ENCODE results near the gene ACD. TPM values are rescaled to one million over a fixed set of nuclear protein-coding genes. Genes with fewer than 3 reads are reported as not detected.

ACD gene
- total RNA-seq, 1 donor = 48.7 TPM

DNA sequence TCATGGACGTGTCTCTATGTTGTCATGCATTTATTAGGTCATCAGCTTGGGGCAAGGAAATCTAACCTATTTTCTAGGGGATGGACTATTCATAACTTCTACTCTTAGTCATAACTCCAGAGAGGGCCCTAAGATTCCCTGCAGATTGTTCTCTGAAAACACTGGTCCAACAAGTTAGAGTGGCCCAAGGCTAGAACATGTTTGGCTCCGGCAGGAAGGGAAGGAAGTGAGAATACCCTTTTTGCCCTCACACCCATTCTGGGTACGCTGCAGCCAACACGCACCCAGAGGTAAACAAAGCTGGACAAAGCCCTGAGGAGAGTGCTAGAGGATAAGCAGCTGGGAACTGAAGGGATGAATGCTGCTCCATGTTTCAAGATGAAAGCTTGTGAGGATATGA lies 16.5 kb upstream of the ACD start:
- DNase-seq (ENCODE audit: low read depth in 2 of 3, low spot score in 2 of 3) = no peak

DNA sequence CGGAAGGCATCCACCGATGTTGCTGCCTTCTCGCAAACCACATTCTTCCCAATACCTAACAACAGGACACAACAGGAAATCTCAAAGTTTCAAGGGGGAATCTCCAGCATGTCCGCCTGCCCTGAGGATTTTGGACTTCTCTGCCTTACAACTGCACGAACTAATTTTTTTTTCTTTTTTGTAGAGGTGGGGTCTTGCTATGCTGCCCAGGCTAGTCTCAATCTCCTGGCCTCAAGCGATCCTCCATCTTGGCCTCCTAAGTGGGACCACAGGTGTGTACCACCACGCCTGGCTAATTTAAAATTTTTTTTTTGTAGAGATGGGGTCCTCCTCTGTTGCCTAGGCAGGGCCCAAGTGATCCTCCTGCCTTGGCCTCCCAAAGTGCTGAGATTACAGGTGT lies 15.9 kb upstream of the ACD start:
- DNase-seq (ENCODE audit: low read depth in 2 of 3, low spot score in 2 of 3) = no peak

DNA sequence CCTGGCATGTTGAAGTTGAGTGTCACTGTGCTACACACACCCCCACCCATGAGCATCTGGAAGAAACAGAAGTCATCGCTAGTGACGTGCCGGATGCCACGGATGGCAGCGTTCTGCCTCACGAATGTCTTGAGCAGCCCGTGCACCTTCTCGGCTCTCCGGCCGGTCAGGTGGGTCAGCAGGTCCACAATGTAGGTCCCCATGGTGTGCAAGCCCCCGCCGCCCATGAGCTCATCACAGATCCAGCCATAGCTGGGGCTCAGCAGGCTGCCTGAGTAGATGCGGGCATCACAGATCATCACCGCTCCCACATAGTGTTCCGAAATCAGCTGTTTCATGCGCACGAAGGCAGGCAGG lies 15.5 kb upstream of the ACD start:
- DNase-seq (ENCODE audit: low read depth in 2 of 3, low spot score in 2 of 3) = no peak

DNA sequence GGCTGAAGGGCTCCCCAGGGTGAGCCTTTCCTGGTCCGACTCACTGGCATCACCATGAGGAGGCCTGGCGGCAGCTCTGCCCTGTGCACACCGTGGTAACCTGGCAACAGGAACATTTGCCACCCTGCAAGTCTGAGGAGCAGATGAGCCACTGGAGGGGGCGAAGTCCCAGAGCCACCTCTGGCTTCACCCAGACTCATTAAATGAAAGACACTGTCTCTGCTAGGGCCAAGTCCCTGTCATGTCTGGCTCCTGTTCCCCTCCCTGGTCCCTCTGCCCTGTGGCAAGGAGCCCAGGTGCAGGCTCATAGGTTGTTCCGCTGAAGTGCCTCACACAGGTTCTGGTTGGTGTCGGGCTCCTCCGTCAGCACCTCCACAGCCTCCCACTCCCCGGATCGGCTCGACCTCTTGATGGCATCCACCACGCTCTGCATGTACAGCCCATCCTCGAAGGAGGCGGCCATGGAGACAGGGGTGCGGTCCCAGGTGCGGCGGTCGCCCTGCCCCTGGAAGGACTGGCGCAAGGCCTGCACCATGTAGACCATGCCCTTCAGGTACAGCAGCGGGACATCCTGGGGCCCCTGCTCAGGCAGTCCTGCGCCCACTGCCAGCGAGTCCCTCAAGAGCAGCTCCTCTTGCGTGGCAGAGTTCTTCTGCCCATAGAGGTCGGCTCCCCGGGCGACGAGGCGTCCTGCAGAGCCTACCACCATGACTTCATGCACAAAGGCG lies 15.0 kb upstream of the ACD start:
- no peak for DNase-seq (ENCODE audit: low read depth in 2 of 3, low spot score in 2 of 3)

DNA sequence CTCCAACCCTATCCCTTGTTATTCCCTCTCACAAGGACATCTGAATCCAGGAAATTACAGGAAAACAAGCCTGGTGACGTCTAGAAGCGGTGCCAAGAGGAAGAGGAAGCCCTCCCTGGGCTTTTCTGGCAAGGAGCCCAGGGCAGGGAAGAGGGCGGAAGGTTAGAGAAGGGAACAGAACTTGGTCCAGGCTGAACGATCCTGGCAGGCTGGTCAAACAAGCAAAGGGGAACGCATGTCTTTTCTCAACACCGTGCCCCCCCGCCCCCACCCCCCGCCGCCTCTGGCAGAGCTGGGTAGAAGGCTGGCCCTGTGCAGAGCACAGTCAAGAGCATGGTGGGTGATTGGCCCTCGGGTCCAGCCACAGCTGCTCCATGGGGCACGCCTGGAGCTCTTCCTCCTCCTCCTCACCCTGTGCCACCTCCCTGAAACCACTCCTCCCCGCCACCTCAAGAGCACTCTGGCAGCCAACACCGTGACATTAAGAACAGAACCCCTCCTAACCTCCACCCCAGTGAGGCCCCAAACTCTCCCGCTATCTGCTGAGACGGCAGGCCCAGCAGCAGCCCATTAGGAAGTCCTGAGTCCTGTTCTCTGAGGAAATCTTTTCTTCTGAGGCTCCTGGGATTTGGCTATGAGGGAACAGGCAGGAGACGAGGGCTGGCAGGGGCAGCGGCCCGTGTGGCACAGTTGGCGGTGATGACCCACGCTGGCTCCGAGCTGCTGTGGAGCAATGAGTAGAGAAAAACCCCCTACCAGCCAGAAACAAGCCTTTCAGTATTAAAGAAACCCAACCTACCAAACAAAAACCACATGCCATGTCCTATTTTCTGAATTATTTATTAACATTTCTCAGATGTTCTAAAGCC lies 13.9 kb upstream of the ACD start:
- peak in 1 of 3 donors; percentile 51 for DNase-seq (ENCODE audit: low read depth in 2 of 3, low spot score in 2 of 3)

DNA sequence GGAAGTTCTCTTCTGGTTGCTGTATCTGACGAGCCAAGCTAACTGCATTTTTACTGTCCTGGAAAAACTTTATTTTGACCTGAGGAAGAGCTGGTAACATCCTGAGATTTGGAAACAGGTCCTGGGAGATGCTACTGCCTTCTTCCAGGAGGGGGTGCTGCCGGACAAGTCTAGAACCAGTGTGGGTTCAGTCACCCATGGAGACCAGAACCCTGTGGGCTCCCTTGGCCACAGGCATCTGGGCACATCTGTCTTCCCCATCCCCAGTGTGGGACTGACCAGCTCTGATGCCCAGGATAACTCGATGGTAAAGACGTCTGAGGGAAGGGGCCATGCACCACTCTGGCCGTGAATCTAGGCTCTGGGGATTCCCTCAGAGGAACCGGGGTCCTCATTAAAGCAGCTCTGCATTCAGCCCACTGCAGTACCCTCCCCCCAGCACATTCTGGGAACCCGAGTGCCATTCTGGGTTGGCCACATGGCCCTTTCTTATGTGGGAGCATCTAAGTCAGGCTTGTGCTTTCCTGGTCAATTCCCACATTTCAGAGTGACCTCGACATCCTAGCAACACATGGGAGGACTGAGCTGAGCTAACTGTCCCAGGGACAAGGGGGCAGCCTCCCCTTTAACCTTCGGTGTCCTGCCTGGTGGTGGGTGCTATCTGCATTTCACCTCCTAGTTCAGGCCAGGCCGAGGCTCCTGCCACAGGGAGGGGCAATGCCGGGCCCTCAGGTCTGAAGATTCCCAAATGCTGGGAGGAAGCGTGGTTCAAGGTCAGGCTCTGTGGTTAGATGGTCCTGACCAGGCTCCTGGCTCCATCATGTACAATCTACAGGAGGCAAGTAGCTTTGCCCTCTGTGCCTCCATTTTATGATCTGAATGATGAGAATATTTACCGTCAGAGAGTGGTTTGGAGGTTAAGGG lies 12.9 kb upstream of the ACD start:
- peak in 2 of 3 donors; percentile 66 to 87 for DNase-seq (ENCODE audit: low read depth in 2 of 3, low spot score in 2 of 3)

DNA sequence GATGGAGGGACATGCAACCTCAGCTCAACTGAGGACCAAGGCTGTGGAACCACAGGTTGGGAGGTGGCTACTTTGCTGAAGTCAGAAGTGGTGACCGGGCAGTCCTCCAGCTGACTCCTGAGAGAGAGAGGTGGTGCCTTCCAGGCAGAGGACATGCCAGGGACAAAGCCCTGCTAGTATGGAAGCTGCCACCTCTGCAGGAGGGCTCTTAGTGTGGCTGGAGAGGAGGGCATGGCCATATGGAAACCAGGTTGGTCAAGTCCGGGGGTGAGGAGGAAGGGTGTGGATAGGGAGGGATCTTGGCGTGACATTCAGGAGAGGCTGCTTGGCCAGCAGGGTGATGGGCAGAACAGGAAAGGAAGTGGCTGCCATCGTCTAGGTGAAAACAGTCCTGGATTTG lies 12.2 kb upstream of the ACD start:
- DNase-seq (ENCODE audit: low read depth in 2 of 3, low spot score in 2 of 3) = no peak

DNA sequence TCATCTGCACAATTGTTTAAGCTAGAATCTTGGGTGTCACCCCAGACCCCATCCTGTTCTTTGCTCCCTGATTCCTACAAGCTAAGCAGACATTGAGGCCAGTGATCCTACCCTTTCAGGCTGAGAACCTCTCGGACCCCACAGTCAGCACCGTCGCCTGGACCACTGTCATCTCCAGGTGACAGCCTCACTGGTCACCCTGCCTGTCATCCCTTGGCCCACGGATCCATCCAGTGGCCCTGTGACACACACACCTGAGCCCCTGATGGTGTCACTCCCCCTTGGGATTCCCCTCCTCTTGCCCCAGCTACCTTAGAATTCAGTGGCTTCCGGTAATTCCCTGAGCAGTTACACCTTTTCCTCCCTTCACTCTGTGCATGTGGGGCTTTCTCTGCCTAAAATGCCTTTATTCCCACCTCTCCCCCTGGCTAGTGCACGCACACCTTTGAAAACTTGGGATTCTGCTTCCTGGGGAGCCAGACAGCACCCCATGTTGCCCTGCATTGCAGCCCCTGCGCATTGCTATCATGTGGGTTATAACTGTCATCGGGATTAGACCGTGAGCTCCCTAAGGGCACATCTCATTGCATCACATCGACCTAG lies 9.5 kb upstream of the ACD start:
- DNase-seq (ENCODE audit: low read depth in 2 of 3, low spot score in 2 of 3) = no peak

DNA sequence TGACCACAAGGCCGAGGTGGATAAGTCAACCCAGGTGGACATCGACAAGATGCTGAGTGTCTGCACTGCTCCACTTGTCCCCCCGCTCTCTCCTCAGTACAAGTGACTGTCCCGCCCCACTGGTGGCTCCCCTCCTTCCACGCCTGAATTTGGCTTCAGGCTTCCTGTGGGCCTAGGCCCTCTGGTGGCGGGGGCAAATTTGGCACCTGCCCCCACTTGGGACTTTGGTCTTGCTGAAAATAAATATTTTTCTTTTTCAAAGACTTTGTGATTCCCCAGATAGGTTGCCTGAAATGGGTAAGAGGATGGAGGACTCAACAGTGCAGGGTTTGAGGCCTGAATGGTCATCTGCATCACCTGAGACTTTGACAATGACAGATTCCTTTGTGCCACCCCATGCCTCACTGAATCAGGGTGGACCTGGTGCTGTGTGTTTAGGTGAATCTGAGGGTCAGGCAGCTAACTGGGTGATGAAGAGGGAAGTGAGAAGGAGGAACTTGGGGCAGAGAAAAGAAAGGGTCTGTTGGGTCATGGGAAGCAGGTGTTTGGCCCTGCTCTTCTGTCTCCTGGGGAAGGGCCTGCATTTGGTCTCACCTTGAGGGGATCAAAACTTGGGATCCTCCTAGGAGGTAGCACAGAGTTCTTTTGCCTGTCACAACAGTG lies 8.6 kb upstream of the ACD start:
- peak in 1 of 3 donors; percentile 49 for DNase-seq (ENCODE audit: low read depth in 2 of 3, low spot score in 2 of 3)

DNA sequence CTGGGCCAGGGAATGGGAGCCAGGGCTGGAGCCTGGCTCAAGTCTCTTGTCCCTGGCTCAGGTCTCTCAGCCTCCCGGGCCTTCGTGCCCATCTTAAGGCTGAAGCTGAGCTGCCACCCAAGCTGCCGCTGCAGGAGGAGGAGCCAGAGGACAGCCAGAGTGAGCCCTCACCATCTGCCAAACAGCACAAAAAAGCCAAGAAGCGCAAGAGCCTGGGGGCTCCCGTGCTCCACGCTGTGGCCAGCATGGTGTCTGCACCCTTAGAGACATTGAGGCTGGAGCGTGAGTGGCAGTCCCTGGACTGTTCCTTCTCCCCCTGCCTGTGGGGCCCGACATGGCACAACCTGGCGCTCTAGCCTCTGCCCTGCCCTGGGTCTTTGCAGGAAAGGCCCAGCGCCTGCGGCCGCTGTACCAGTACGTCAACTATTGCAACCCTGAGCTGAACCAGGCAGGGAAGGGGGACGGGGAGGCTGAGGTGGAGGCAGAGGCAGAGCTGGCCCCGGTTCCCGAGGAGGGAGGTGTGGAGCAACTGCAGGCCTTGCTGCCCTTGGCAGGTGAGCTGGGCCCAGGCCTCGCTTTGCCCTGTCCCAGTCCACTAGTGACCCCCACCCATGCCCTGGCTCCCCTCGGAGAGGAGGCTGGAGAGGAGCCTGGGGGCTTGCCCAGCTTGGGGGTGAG lies 7.9 kb upstream of the ACD start:
- peak; percentile 57 to 97 (median 93) for DNase-seq (ENCODE audit: low read depth in 2 of 3, low spot score in 2 of 3)

DNA sequence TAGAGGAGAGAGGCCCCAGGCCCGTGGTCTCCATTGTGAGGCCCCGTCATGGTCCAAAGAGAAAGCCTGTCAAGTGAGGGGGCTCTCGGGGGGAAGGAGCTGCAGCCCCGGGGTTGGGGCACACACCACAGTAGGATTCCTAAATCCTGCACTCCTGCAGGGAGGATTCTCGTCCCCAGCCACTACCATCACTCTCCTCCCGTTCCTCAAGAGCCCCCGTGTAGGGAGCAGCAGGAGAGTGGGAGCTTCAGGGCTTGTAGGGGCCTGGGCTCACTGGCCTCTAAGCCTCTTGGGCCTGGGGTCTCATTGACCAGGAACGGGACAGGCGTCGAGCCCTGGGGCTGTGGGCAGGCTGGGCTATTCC lies 7.4 kb upstream of the ACD start:
- no peak for DNase-seq (ENCODE audit: low read depth in 2 of 3, low spot score in 2 of 3)

DNA sequence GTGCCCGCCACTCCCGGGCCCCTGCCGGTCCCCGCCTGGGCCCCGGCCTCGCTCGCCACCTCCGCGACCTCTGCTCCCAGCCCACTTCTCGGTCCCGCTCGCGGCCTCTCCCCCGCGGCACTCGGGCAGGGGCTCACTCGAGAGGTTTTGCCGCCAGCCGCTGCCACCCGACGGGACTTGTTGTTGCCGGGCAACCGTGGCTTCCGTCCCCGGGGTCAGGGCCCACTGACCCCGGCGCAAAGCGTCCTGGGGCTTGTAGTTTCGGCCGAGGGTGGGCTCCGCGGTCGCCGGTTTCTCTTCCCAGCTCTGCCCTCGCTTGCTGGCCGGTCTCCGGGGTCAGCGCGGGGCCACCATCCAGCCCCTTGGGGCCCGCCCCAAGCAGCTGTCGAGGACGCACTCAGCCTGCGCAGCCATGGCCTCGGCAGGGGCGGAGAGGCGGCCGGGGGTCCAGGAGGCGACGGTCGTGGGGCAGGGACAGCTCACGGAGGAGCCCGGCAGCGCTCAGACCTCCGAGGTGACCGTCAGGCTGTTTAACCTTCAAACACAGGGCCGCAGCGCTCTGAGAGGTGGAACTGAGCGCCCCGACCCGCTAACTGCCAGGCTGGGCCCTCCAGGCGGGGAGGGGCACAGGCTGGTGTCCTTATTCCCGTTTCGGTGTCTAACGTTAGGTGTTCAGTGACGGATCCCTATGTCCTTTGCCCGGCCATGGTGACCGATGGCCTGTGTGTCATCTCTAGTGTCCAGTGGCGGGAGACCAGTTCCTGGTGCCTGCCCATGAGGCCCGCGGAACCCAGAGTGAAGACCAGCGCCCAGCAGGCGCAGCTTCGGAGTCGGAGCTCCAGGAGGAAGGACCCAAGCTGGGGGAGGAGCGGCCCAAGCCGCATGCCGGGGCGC lies 6.7 kb upstream of the ACD start, which contains the start of the genes C16orf86 and ENKD1:
TSS of gene C16orf86 (plus strand) at position 256 of the 894 bp plus-strand sequence. CDS start at position 413, 157 bp downstream.
TSS of gene ENKD1 (minus strand) at position 192 of the 894 bp plus-strand sequence. CDS start 308 bp downstream, outside the sequence.
- DNase-seq (ENCODE audit: low read depth in 2 of 3, low spot score in 2 of 3) = peak; percentile 66 to 87 (median 84)

DNA sequence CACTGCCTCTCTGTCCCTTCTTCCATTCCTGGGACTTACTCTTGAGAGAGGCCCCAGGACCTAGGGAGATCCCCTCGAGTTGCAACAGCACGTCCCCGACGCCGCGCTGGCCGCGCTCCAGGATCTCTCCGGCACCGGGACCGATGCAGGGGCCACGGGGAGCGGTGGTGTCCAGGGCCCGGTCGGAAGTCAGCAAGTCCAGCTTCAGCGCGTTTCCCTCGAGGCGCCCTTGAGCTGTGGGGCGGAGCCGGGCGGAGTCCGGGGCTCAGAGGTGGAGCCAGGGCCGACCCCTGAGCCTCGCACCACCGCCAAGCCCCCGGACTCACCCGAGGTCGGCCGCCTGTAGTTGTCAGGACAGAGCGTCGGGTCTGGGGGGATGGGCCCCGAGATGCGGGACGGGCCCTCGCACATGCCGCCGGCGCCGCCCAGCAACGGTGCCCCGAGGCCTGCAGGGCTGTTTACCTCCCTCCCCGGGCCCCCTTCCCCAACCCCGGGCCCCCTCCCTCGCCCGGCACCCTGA lies 6.0 kb upstream of the ACD start:
- DNase-seq (ENCODE audit: low read depth in 2 of 3, low spot score in 2 of 3) = no peak

DNA sequence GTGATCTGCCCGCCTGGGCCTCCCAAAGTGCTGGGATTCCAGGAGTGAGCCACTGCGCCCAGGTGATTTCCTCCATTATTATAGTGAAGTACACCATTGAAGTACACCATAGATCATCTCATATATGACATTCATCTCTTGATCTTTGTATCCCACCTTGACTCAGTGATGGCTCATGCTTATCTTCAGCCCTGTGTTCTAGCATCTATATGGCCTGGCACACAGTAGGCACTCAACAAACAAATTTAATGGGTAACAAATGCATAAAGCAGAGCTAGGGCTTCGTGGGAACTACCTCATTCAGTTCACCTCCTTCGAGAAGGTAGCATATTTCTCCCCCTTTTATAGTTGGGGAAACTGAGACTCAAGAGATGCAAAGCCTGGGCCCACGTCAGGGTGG lies 5.5 kb upstream of the ACD start:
- no peak for DNase-seq (ENCODE audit: low read depth in 2 of 3, low spot score in 2 of 3)

DNA sequence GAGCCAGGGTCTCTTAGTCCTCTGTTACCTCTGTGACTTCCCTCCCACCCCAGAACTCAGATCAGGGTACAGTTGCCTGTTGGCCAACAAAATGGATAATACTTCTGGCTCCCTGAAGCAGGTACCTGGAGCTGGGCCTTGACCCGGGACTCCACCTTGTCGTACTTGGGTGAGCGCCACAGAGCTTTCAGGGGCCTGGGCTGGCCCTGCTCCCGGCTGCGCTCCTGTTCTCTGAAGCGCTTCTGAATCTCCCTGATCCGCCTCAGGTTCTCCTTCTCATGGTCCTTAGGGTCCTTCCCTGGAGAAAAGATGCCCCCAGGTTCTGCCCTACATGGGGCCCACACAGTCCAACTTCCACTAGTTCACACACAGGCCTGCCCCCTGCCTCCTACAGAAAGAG lies 4.8 kb upstream of the ACD start:
- DNase-seq (ENCODE audit: low read depth in 2 of 3, low spot score in 2 of 3) = no peak

DNA sequence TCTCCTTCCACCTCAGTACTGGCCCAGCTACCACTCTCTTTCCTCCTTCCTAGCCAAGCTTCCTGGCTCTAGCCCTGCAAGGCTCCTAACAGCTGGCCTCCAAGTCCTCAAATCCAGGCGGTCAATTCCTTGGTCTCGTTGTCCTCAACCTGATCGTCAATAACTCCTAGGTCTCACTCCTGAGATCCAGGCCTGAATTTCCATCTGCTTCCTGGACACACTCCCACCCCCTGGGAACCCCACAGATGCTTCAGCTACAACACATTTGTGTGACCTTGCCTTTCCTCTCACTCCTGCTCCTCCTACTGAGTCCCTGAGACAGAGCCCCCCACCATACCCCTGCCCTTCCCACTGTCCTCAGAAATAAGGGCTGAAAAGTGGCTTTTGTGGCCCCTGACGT lies 4.2 kb upstream of the ACD start:
- DNase-seq (ENCODE audit: low read depth in 2 of 3, low spot score in 2 of 3) = no peak

DNA sequence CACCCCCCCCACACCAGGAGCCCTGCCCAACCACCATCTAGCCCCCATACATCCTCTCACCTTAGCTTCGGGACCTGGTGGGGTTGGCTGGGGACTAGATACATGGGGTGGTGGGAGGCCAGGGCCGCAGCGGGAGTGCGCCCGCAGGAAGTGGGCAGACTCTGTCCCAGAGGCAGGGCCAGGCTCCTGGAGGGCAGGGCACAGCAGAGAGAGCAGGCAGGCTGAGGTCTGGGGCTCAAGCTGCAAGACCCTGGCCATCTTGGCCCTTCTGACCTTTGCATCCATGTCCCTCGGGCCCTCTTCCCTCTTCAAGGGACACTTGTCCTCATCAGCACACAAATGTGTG lies 3.8 kb upstream of the ACD start:
- DNase-seq (ENCODE audit: low read depth in 2 of 3, low spot score in 2 of 3) = no peak

DNA sequence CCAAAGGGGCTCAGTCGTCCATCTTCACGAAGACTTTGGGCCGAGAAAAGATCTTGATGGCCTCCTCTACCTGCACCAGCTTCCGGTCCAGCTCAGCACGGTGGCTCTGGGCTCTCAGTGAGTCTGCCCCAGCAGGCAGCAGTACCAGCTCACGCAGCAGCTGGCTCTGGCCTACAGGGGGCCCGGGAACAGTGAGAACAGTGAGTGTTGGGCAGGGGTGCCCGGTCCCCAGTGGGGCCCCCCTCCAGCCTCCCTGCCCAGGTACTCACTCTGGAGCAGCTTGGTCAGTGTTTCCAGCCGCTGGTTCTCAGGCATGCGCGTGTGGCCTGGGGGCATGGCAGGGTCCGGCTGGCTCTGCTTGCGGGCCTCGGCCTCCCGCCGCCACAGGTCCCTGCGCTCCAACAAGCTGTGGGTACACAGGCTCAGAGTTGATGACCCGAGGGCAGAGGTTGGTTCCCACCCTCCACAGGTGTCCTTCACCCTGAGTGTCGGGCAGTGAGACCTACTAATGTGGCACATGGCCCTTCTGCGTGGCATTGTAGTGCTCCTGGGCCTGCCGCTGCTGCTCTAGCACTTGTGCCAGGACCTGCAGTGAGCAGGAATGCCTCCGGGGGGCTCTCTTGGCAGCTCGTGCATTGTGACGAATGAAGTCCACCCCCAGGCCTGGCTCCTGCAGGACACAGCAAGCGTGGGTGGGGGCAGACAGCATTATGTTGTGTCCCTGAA lies 3.3 kb upstream of the ACD start:
- DNase-seq (ENCODE audit: low read depth in 2 of 3, low spot score in 2 of 3) = peak in 1 of 3 donors; percentile 35
